Endothelial cell of umbilical vein (primary cell): ENCODE data around the gene CDKN1C. TPM values are rescaled to one million over a fixed set of nuclear protein-coding genes. Genes with fewer than 3 reads are reported as not detected.

ENCODE experiments used
- BruUV-seq: library from RNA; stranded (reverse); fragments of 400-500 nt; replicated peaks from 2 replicates; lab custom pipeline; 2021; lab: Mats Ljungman, UMichigan
- CTCF ChIA-PET: fragments of 300-600, 350-600 bp; sonication (Branson Sonifier 250); formaldehyde crosslinking; loops from one replicate; lab custom pipeline; 2021; ENCODE audit warnings: antibody characterized with exemption, inconsistent platforms; lab: Charles Lee
- POLR2A ChIA-PET: fragments of 300-600, 350-600 bp; sonication (Branson Sonifier 250); formaldehyde crosslinking; loops from one replicate; lab custom pipeline; 2021; ENCODE audit warnings: antibody characterized with exemption, inconsistent platforms; lab: Charles Lee
- DNase-seq: peaks from one replicate; pipeline ENCODE4 v3.0.0-alpha.2; 2011; ENCODE audit warnings: low read depth, low spot score
- FAIRE-seq: peaks from 2 replicates; lab custom pipeline; 2011; peaks lifted over from hg19 to GRCh38; lab: Jason Lieb, UNC
- H2AFZ ChIP-seq: 2 replicates; pipeline ENCODE4 v1.6.0; 2012; ENCODE audit warnings: low read depth, low read length, control low read depth, inconsistent platforms
- H3K27ac ChIP-seq: 2 replicates; pipeline ENCODE4 v1.5.1; 2011; ENCODE audit warnings: low read depth, mild to moderate bottlenecking, control low read depth, low read length, moderate library complexity; ENCODE audit not compliant: insufficient read depth
- H3K27me3 ChIP-seq, 2 experiments: 2 replicates each; pipeline versions ENCODE4 v1.6.0 to v1.6.1; 2011; ENCODE audit warnings: low read length in 2 of 2, mixed read lengths in 1 of 2; ENCODE audit not compliant: control insufficient read depth in 2 of 2, insufficient read depth in 2 of 2
- H3K36me3 ChIP-seq, 2 experiments: 2 replicates in 1 of 2; 3 replicates in 1 of 2; pipeline ENCODE4 v1.5.1; 2011; ENCODE audit warnings: low read length in 2 of 2, mild to moderate bottlenecking in 1 of 2, moderate library complexity in 1 of 2; ENCODE audit not compliant: control insufficient read depth in 2 of 2, insufficient read depth in 2 of 2; ENCODE audit errors: extremely low read depth in 1 of 2
- H3K4me1 ChIP-seq: 3 replicates; pipeline ENCODE4 v1.5.1; 2011; ENCODE audit warnings: mild to moderate bottlenecking, low read length; ENCODE audit not compliant: control insufficient read depth, insufficient read depth; ENCODE audit errors: extremely low read depth
- H3K4me2 ChIP-seq: 2 replicates; pipeline ENCODE4 v1.6.1; 2011; ENCODE audit warnings: low read length, control low read depth, mixed read lengths; ENCODE audit not compliant: insufficient read depth
- H3K4me3 ChIP-seq, 3 experiments: fragments of 200-600 bp in 1 of 3; sonication (generic), shearing (Covaris generic) in 1 of 3; replicated peaks in 1 of 3; 2 replicates each; pipeline ENCODE4 v1.5.1; 2011 to 2016; ENCODE audit warnings: control low read depth in 3 of 3, low read length in 3 of 3, mild to moderate bottlenecking in 2 of 3, inconsistent platforms in 1 of 3, low read depth in 1 of 3, moderate library complexity in 1 of 3; ENCODE audit not compliant: insufficient read depth in 1 of 3
- H3K79me2 ChIP-seq: 2 replicates; pipeline ENCODE4 v1.6.0; 2012; ENCODE audit warnings: low read length, inconsistent platforms; ENCODE audit not compliant: control insufficient read depth, insufficient read depth
- H3K9ac ChIP-seq: replicated peaks from 2 replicates; pipeline ENCODE3; 2011; ENCODE audit warnings: low read length, control low read depth; ENCODE audit not compliant: insufficient read depth; ENCODE audit errors: extremely low read depth
- H3K9me1 ChIP-seq: replicated peaks from 3 replicates; pipeline ENCODE4 v1.6.0; 2011; ENCODE audit warnings: mild to moderate bottlenecking, low read length; ENCODE audit not compliant: control insufficient read depth, insufficient read depth; ENCODE audit errors: extremely low read depth
- H3K9me3 ChIP-seq: replicated peaks from 2 replicates; pipeline ENCODE4 v1.5.1; 2012; ENCODE audit warnings: low read length, inconsistent platforms; ENCODE audit not compliant: control insufficient read depth, insufficient read depth
- H4K20me1 ChIP-seq: replicated peaks from 2 replicates; pipeline ENCODE3; 2011; ENCODE audit warnings: mild to moderate bottlenecking, low read length; ENCODE audit not compliant: control insufficient read depth, insufficient read depth; ENCODE audit errors: extremely low read depth
- EZH2 ChIP-seq: IDR thresholded peaks from 2 replicates; pipeline ENCODE4 v1.6.1; 2012; ENCODE audit warnings: borderline replicate concordance, low read depth, mild to moderate bottlenecking, moderate library complexity, low read length, inconsistent platforms; ENCODE audit not compliant: severe bottlenecking
- FOS ChIP-seq: IDR thresholded peaks from 2 replicates; pipeline ENCODE4 v1.6.1; 2011; ENCODE audit warnings: mild to moderate bottlenecking, low read length, moderate library complexity, borderline replicate concordance; ENCODE audit not compliant: insufficient read depth
- dilution Hi-C: fragments of 300-500 bp; cut with MboI; formaldehyde crosslinking; loops from one replicate; pipeline ENCODE4 v1.15.0; 2019; ENCODE audit warnings: low sequenced_read_pairs; ENCODE audit not compliant: extremely low pct_ligation_motif_present
- intact Hi-C: fragments of 100-400 bp; cut with micrococcal nuclease; formaldehyde crosslinking; loops from one replicate; pipeline ENCODE4 v1.10.0; 2022
- polyA plus RNA-seq, 4 experiments: library from polyadenylated mRNA; depleted of rRNA in 3 of 4; stranded (reverse) in 3 of 4; unstranded in 1 of 4; fragments of >200 nt; gene quantifications; 2 replicates each; pipeline versions ENCODE4 v1.2.1 to v1.2.3, GENCODE V29; 2011 to 2012; ENCODE audit warnings: missing spikeins in 1 of 4
- total RNA-seq: library from RNA; stranded (reverse); gene quantifications from 2 replicates; pipeline ENCODE4 v1.2.3, GENCODE V29; 2021
- TF ChIP-seq, protein P1 (sequence below), 2 donors: IDR thresholded peaks; 1 replicate in 1 of 2; 2 replicates in 1 of 2; pipeline ENCODE4 v1.5.1; 2011; ENCODE audit warnings: low read length in 2 of 2, mild to moderate bottlenecking in 2 of 2, moderate library complexity in 2 of 2, control low read depth in 1 of 2, inconsistent platforms in 1 of 2, low read depth in 1 of 2; ENCODE audit not compliant: insufficient read depth in 1 of 2; ENCODE audit errors: extremely low read depth in 1 of 2

The CDKN1C gene
- total and polyA plus RNA-seq, 2 donors (not counting 3 experiments of a cell fraction or from before 2014, with no cell fraction given): 4.1 to 9.0 TPM

DNA sequence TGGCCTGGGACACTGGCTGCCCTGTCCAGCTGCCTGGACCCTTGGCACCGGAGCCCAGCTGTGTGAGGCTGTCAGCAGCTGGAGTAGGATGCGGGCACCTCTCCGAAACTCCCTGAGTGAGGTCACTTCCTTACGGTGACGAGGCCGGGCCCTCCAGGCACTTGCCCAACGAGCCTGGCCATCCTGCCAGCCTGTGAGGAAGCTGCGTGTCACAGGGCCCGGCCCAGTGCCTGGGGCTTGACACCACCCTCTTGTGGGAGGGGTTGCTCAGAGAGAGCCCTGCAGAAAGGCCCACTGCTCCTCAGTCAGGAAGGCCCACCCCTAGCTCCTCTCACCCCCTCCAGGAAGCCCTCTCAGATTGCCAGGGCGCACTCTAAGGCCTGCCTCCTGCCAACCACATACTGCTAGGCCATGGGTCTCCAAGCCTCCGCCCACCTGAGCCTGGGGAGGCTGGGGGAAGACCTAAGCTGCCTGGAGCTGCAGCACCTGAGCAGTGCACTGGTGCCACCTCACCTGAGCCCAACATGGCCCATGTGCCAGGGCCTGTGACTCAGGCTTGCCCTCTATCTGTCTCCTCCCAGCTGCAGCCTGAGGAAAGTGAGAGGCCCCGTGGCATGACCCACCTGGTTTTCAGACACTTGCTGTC lies 47.9 kb upstream of the CDKN1C start:
- intact Hi-C loops: loop anchor here (1.0 to 10.0 kb wide), 5 partner anchors 12 to 711 kb away; partner anchors contain the start of genes ART1, ART5, MRGPRG and OSBPL5
- H3K4me2 ChIP-seq: no peak overlapping the region
- CTCF ChIA-PET: interaction anchor here (0.7 to 2.0 kb wide), 5 partner anchors 12 to 475 kb away, joined by 3 to 7 read pairs (median 3); no protein-coding TSS in a partner anchor

More for the DNA sequence above, 47.9 kb upstream of the CDKN1C start:
- TF ChIP-seq, protein P1, sequence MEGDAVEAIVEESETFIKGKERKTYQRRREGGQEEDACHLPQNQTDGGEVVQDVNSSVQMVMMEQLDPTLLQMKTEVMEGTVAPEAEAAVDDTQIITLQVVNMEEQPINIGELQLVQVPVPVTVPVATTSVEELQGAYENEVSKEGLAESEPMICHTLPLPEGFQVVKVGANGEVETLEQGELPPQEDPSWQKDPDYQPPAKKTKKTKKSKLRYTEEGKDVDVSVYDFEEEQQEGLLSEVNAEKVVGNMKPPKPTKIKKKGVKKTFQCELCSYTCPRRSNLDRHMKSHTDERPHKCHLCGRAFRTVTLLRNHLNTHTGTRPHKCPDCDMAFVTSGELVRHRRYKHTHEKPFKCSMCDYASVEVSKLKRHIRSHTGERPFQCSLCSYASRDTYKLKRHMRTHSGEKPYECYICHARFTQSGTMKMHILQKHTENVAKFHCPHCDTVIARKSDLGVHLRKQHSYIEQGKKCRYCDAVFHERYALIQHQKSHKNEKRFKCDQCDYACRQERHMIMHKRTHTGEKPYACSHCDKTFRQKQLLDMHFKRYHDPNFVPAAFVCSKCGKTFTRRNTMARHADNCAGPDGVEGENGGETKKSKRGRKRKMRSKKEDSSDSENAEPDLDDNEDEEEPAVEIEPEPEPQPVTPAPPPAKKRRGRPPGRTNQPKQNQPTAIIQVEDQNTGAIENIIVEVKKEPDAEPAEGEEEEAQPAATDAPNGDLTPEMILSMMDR (IDR thresholded peaks at IDR 0.05; ENCODE audit: extremely low read depth in 1 of 2, insufficient read depth in 1 of 2, low read depth in 1 of 2, low read length in 2 of 2): no peak
- no peak for TF ChIP-seq EZH2
- TF ChIP-seq FOS: no peak
- no peaks in the 10 kb centered on the region for H3K27me3 ChIP-seq
- no peak overlapping the region for H2AFZ ChIP-seq
- peaks cover 5% of the 10 kb centered on the region for H3K79me2 ChIP-seq
- H3K9me1 ChIP-seq: no peaks in the 10 kb centered on the region
- FAIRE-seq (peak; percentile 94), DNase-seq (peak; percentile 66)
- BruUV-seq: no TSS peak
- no peak overlapping the region for H3K9ac ChIP-seq
- POLR2A ChIA-PET: interaction anchor here (0.6 to 1.7 kb wide), 4 partner anchors 9 to 21 kb away, joined by 3 to 4 read pairs (median 3); no protein-coding TSS in a partner anchor
- dilution Hi-C loops: no loop called here
- peaks cover 2% of the 10 kb centered on the region for H3K9me3 ChIP-seq
- H3K36me3 ChIP-seq: no peaks in the 10 kb centered on the region
- peak overlapping the region; percentile 50 for H3K27ac ChIP-seq
- no peak overlapping the region for H3K4me3 ChIP-seq
- peaks cover 22% of the 10 kb centered on the region for H3K4me1 ChIP-seq
- H4K20me1 ChIP-seq: no peaks in the 10 kb centered on the region
